PC-3 (cell line): ENCODE data around the gene CA6. TPM values are rescaled to one million over a fixed set of nuclear protein-coding genes. Genes with fewer than 3 reads are reported as not detected.

Experiments used
- ATAC-seq: fragments of 200-7000 bp; cut with Tn5 transposase; 2 replicates; pipeline ENCODE4 v1.9.1; 2020; ENCODE audit warnings: mild to moderate bottlenecking, moderate library complexity
- BruUV-seq: library from RNA; stranded (reverse); fragments of 400-500 nt; replicated peaks from 2 replicates; lab custom pipeline; 2021; lab: Mats Ljungman, UMichigan
- CTCF ChIA-PET: fragments of 300-600 bp; sonication (Branson Sonifier 250); formaldehyde crosslinking; loops from one replicate; lab custom pipeline; 2022; ENCODE audit warnings: antibody characterized with exemption; lab: Charles Lee
- POLR2A ChIA-PET: fragments of 300-600 bp; sonication (Branson Sonifier 250); formaldehyde crosslinking; loops from one replicate; lab custom pipeline; 2022; ENCODE audit warnings: antibody characterized with exemption; ENCODE audit not compliant: unreplicated experiment; lab: Charles Lee
- DNase-seq: peaks from one replicate; pipeline ENCODE4 v3.0.0-alpha.2; 2015
- H2AFZ ChIP-seq: fragments of 300-600 bp; sonication (generic); 2 replicates; pipeline ENCODE4 v1.6.0; 2016; ENCODE audit warnings: antibody characterized with exemption, low read length
- H3F3A ChIP-seq: fragments of 300-600 bp; sonication (generic); one replicate; pipeline ENCODE4 v1.6.0; 2017; ENCODE audit warnings: antibody characterized with exemption, low read length, control low read depth, mild to moderate bottlenecking; ENCODE audit not compliant: unreplicated experiment
- H3K27ac ChIP-seq: fragments of 300-600 bp; sonication (generic); 2 replicates; pipeline ENCODE4 v1.5.1; 2016; ENCODE audit warnings: mild to moderate bottlenecking, low read length
- H3K27me3 ChIP-seq: fragments of 300-600 bp; sonication (generic); 2 replicates; pipeline ENCODE4 v1.6.1; 2016; ENCODE audit warnings: low read length, mixed read lengths
- H3K36me3 ChIP-seq: fragments of 300-600 bp; sonication (generic); 2 replicates; pipeline ENCODE4 v1.6.1; 2016; ENCODE audit warnings: low read depth, mixed run types, low read length, mixed read lengths
- H3K4me1 ChIP-seq: fragments of 300-600 bp; sonication (generic); 2 replicates; pipeline ENCODE4 v1.5.1; 2016; ENCODE audit warnings: low read length; ENCODE audit not compliant: insufficient read depth
- H3K4me2 ChIP-seq: fragments of 300-600 bp; sonication (generic); 2 replicates; pipeline ENCODE4 v1.6.0; 2016; ENCODE audit warnings: low read length
- H3K4me3 ChIP-seq: fragments of 300-600 bp; sonication (generic); 2 replicates; pipeline ENCODE4 v1.5.1; 2016; ENCODE audit warnings: mild to moderate bottlenecking, low read length, mixed read lengths
- H3K79me2 ChIP-seq: fragments of 300-600 bp; sonication (generic); 2 replicates; pipeline ENCODE4 v1.6.1; 2017; ENCODE audit warnings: low read length, mixed read lengths
- H3K9ac ChIP-seq: fragments of 300-600 bp; sonication (generic); 2 replicates; pipeline ENCODE4 v1.6.0; 2016; ENCODE audit warnings: mild to moderate bottlenecking, low read length
- H3K9me2 ChIP-seq: fragments of 300-600 bp; sonication (generic); replicated peaks from 2 replicates; pipeline ENCODE4 v1.6.1; 2016; ENCODE audit warnings: mixed run types, low read length, mixed read lengths
- H3K9me3 ChIP-seq: fragments of 300-600 bp; sonication (generic); 2 replicates; pipeline ENCODE4 v1.6.1; 2016; ENCODE audit warnings: low read length, mixed read lengths
- H4K20me1 ChIP-seq: fragments of 300-600 bp; sonication (generic); 2 replicates; pipeline ENCODE4 v1.6.1; 2016; ENCODE audit warnings: low read length, mixed read lengths
- CTCF ChIP-seq: fragments of 300-600 bp; sonication (generic); conservative IDR thresholded peaks from 2 replicates; pipeline ENCODE4 v1.5.1; 2017; ENCODE audit warnings: antibody characterized with exemption, low read depth, mild to moderate bottlenecking, low read length
- EZH2 ChIP-seq: fragments of 300-600 bp; sonication (generic); IDR thresholded peaks from one replicate; pipeline ENCODE4 v1.6.1; 2017; ENCODE audit warnings: antibody characterized with exemption, mild to moderate bottlenecking, low read length; ENCODE audit not compliant: unreplicated experiment
- EZH2phosphoT487 ChIP-seq: fragments of 300-600 bp; sonication (generic); IDR thresholded peaks from 2 replicates; pipeline ENCODE4 v1.6.1; 2018; ENCODE audit warnings: mild to moderate bottlenecking, antibody characterized with exemption, low read length, borderline replicate concordance
- intact Hi-C: fragments of 100-400 bp; cut with micrococcal nuclease; formaldehyde crosslinking; loops from 2 replicates; pipeline ENCODE4 v1.9.0; 2023
- total RNA-seq: library from RNA; depleted of rRNA; stranded (reverse); fragments of >200 nt; gene quantifications from 2 replicates; pipeline ENCODE4 v1.2.3, GENCODE V29; 2014

The CA6 gene
- total RNA-seq, 1 experiment from 2014 or later: 0.18 TPM

- CTCF ChIA-PET: no interaction called here
- intact Hi-C loops: no loop called here
Measured at GRCh38 chr1:9016455-9016854, 70.8 kb downstream of the CA6 start.

GRCh38 chr1:9018333-9018732, 72.7 kb downstream of the CA6 start:
- Histone ChIP-seq H3K9me3 (no peaks in the 10 kb centered on the region), H3K4me1 (no peaks in the 10 kb centered on the region), H3F3A (no peaks in the 10 kb centered on the region), H2AFZ (no peak overlapping the region), H3K9ac (no peak overlapping the region), H3K4me3 (no peak overlapping the region), H3K4me2 (no peak overlapping the region), H3K27ac (no peak overlapping the region), H3K79me2 (no peaks in the 10 kb centered on the region), H3K9me2 (no peaks in the 10 kb centered on the region), H3K27me3 (no peaks in the 10 kb centered on the region), H4K20me1 (no peaks in the 10 kb centered on the region), H3K36me3 (no peaks in the 10 kb centered on the region)
- BruUV-seq: no TSS peak
- TF ChIP-seq EZH2 (no peak), CTCF (no peak), EZH2phosphoT487 (no peak)
- CTCF ChIA-PET: no interaction called here
- POLR2A ChIA-PET: no interaction called here
- ATAC-seq (no peak), DNase-seq (no peak)
- intact Hi-C loops: no loop called here

More at GRCh38 chr1:9016455-9016854, 70.8 kb downstream of the CA6 start:
- Histone ChIP-seq H3K36me3 (no peaks in the 10 kb centered on the region), H3K9ac (no peak overlapping the region), H3K9me2 (no peaks in the 10 kb centered on the region), H3K27ac (no peak overlapping the region), H3K4me2 (no peak overlapping the region), H2AFZ (no peak overlapping the region), H3K9me3 (no peaks in the 10 kb centered on the region), H3K79me2 (no peaks in the 10 kb centered on the region), H3K4me3 (no peak overlapping the region), H3F3A (no peaks in the 10 kb centered on the region), H4K20me1 (no peaks in the 10 kb centered on the region), H3K4me1 (no peaks in the 10 kb centered on the region), H3K27me3 (no peaks in the 10 kb centered on the region)
- POLR2A ChIA-PET: no interaction called here
- no peak for TF ChIP-seq EZH2
- no peak for TF ChIP-seq EZH2phosphoT487
- no peak for TF ChIP-seq CTCF
- ATAC-seq (no peak), DNase-seq (no peak)
- BruUV-seq: no TSS peak

GRCh38 chr1:9019896-9020295, 74.2 kb downstream of the CA6 start:
- BruUV-seq: no TSS peak
- no peaks in the 10 kb centered on the region for H3K36me3 ChIP-seq
- ChIA-PET CTCF (no interaction called here), POLR2A (no interaction called here)
- no peaks in the 10 kb centered on the region for H3K4me1 ChIP-seq
- ATAC-seq: no peak
- H4K20me1 ChIP-seq: no peaks in the 10 kb centered on the region
- H3F3A ChIP-seq: no peaks in the 10 kb centered on the region
- no peaks in the 10 kb centered on the region for H3K9me2 ChIP-seq
- H3K9me3 ChIP-seq: no peaks in the 10 kb centered on the region
- no peak overlapping the region for H3K4me3 ChIP-seq
- no peak for DNase-seq
- TF ChIP-seq EZH2 (no peak), EZH2phosphoT487 (no peak), CTCF (no peak)
- H3K27ac ChIP-seq: no peak overlapping the region
- intact Hi-C loops: loop anchor here (5.0 kb wide), 1 partner anchor 82 kb away; no protein-coding TSS in a partner anchor
- no peak overlapping the region for H3K9ac ChIP-seq
- no peak overlapping the region for H3K4me2 ChIP-seq
- no peak overlapping the region for H2AFZ ChIP-seq
- H3K27me3 ChIP-seq: no peaks in the 10 kb centered on the region
- no peaks in the 10 kb centered on the region for H3K79me2 ChIP-seq
